Measurements from ENCODE around the gene STOML1. TPM values are rescaled to one million over a fixed set of nuclear protein-coding genes. Genes with fewer than 3 reads are reported as not detected.
"Not testable (repeated sequence)": the region's sequence is repeated elsewhere in the genome, so short reads cannot be mapped to it uniquely, and the experiment has no call there.

The STOML1 gene
- total RNA-seq, 1 experiment from 2014 or later, result 2.5 TPM

DNA sequence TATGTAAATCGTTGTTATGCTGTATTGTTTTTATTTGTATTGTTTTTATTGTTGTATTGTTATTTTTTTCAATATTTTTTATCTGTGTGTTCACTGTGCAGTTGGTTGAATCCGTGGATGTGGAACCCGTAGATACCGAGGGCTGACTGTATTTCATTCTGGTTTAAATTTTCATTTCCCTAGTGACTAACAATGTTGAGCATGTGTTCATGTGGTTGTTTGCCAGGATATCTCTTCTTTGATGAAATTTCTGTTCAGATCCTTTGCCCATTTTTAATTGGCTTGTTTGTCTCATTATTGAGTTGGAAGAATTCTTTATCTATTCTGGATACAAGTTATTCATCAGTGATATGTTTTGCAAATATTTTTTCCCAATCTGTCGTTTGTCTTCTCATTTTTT is 29.7 kb downstream of the STOML1 start:
- Mint-ChIP-seq H3K4me1 (peaks cover 17 to 21% of the 10 kb centered on the region in 2 experiments), H3K27ac (no peak overlapping the region), H3K4me3 (no peak overlapping the region), H3K27me3 (ENCODE audit: low read depth) (peaks cover 12% of the 10 kb centered on the region), H3K36me3 (ENCODE audit: insufficient read depth in 1 of 3, low read depth in 3 of 3) (no peaks in the 10 kb centered on the region), H3K9me3 (no peaks in the 10 kb centered on the region)
- Histone ChIP-seq H2AK5ac (ENCODE audit: insufficient read length, low read length) (no peak overlapping the region), H4K8ac (replicated peaks; ENCODE audit: insufficient read length, low read depth, low read length) (no peak overlapping the region), H3K23ac (ENCODE audit: insufficient read length, low read depth, low read length) (no peak overlapping the region), H3T11ph (ENCODE audit: low read length) (no peak overlapping the region), H3K14ac (ENCODE audit: insufficient read depth, low read length) (no peak overlapping the region), H3K4ac (ENCODE audit: low read depth, low read length) (no peak overlapping the region), H2AFZ (ENCODE audit: low read length) (no peak overlapping the region), H2BK20ac (ENCODE audit: low read depth, low read length, poor library complexity, severe bottlenecking) (no peak overlapping the region), H2BK12ac (ENCODE audit: insufficient read length, low read depth, low read length) (no peak overlapping the region), H4K20me1 (ENCODE audit: control insufficient read depth, insufficient read depth, insufficient read length) (no peaks in the 10 kb centered on the region), H3K27ac (ENCODE audit: insufficient read length, low read depth, low read length) (no peak overlapping the region), H3K27me3 (ENCODE audit: insufficient read depth, low read length) (no peaks in the 10 kb centered on the region), H3K9me3 (ENCODE audit: control insufficient read depth, low read depth, low read length) (no peaks in the 10 kb centered on the region), H2BK5ac (ENCODE audit: insufficient read length, low read length) (no peak overlapping the region), H2BK120ac (ENCODE audit: low read depth, low read length, poor library complexity, severe bottlenecking) (no peak overlapping the region), H3K79me1 (ENCODE audit: insufficient read depth, low read depth, low read length, poor library complexity, severe bottlenecking) (no peaks in the 10 kb centered on the region), H3K56ac (ENCODE audit: insufficient read length, low read depth, low read length) (no peak overlapping the region), H3K18ac (ENCODE audit: insufficient read length, low read depth, low read length) (no peak overlapping the region), H4K5ac (ENCODE audit: insufficient read length, low read depth, low read length) (no peak overlapping the region), H4K91ac (ENCODE audit: insufficient read length, low read depth, low read length) (no peak overlapping the region), H3K4me1 (ENCODE audit: insufficient read depth, low read length) (no peaks in the 10 kb centered on the region; the same call in 1 of the 2 replicates), H3K9ac (ENCODE audit: extremely low read depth, insufficient read length, low read length) (no peak overlapping the region), H3K4me2 (ENCODE audit: insufficient read depth, insufficient read length, low read length) (no peak overlapping the region), H3K79me2 (ENCODE audit: insufficient read depth, low read length) (no peaks in the 10 kb centered on the region), H3K23me2 (ENCODE audit: insufficient read length, low read depth, low read length, poor library complexity, severe bottlenecking) (no peaks in the 10 kb centered on the region), H2BK15ac (ENCODE audit: low read depth, low read length) (no peak overlapping the region)
- TF ChIP-seq, protein P1, sequence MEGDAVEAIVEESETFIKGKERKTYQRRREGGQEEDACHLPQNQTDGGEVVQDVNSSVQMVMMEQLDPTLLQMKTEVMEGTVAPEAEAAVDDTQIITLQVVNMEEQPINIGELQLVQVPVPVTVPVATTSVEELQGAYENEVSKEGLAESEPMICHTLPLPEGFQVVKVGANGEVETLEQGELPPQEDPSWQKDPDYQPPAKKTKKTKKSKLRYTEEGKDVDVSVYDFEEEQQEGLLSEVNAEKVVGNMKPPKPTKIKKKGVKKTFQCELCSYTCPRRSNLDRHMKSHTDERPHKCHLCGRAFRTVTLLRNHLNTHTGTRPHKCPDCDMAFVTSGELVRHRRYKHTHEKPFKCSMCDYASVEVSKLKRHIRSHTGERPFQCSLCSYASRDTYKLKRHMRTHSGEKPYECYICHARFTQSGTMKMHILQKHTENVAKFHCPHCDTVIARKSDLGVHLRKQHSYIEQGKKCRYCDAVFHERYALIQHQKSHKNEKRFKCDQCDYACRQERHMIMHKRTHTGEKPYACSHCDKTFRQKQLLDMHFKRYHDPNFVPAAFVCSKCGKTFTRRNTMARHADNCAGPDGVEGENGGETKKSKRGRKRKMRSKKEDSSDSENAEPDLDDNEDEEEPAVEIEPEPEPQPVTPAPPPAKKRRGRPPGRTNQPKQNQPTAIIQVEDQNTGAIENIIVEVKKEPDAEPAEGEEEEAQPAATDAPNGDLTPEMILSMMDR (conservative IDR thresholded peaks at IDR 0.05), result no peak
- 100% methylated on average over 1 of the region's 5 CpGs for whole genome bisulfite sequencing (ENCODE audit: extremely low coverage, insufficient read length, low lambda C conversion rate)
- DNase-seq, result no peak

DNA sequence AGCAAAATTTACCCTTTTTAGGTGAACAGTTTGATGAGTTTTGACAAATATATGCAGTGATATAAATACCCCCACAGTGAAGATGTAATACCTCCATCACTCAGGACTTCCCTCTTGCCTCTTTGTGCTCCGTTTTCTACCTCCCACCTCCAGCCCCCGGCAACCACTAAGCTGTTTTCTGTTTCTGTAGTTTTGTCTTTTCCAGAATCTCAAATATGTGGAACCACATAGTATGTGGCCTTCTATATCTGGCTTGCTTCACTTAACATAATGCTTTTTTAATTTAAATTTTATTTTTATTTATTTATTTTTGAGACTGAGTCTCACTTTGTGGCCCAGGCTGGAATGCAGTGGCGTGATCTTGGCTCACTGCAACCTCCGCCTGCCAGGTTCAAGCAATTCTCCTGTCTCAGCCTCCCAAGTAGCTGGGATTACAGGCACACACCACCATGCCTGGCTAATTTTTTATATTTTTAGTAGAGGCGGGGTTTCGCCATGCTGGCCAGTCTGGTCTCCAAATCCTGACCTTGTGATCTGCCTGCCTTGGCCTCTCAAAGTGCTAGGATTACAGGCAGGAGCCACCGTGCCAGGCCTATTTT is 31.5 kb downstream of the STOML1 start:
- not testable (repeated sequence) for H3K36me3 Mint-ChIP-seq (ENCODE audit: insufficient read depth in 1 of 3, low read depth in 3 of 3); H4K5ac ChIP-seq (ENCODE audit: insufficient read length, low read depth, low read length); H2BK15ac ChIP-seq (ENCODE audit: low read depth, low read length); H2BK5ac ChIP-seq (ENCODE audit: insufficient read length, low read length); H3K14ac ChIP-seq (ENCODE audit: insufficient read depth, low read length); H3K4me1 ChIP-seq (ENCODE audit: insufficient read depth, low read length); H3K9ac ChIP-seq (ENCODE audit: extremely low read depth, insufficient read length, low read length); H2AFZ ChIP-seq (ENCODE audit: low read length); H2AK5ac ChIP-seq (ENCODE audit: insufficient read length, low read length); H4K8ac ChIP-seq (replicated peaks; ENCODE audit: insufficient read length, low read depth, low read length); H3K4me2 ChIP-seq (ENCODE audit: insufficient read depth, insufficient read length, low read length); H3K27me3 ChIP-seq (ENCODE audit: insufficient read depth, low read length); H3K23me2 ChIP-seq (ENCODE audit: insufficient read length, low read depth, low read length, poor library complexity, severe bottlenecking); H3K4ac ChIP-seq (ENCODE audit: low read depth, low read length); H3K56ac ChIP-seq (ENCODE audit: insufficient read length, low read depth, low read length); H3K9me3 ChIP-seq (ENCODE audit: control insufficient read depth, low read depth, low read length); H3K4me1 Mint-ChIP-seq; H3K18ac ChIP-seq (ENCODE audit: insufficient read length, low read depth, low read length); H3K9me3 Mint-ChIP-seq; H4K20me1 ChIP-seq (ENCODE audit: control insufficient read depth, insufficient read depth, insufficient read length); H3K79me1 ChIP-seq (ENCODE audit: insufficient read depth, low read depth, low read length, poor library complexity, severe bottlenecking); H4K91ac ChIP-seq (ENCODE audit: insufficient read length, low read depth, low read length); H3K27ac Mint-ChIP-seq; H2BK20ac ChIP-seq (ENCODE audit: low read depth, low read length, poor library complexity, severe bottlenecking); H3K23ac ChIP-seq (ENCODE audit: insufficient read length, low read depth, low read length); H3K4me3 Mint-ChIP-seq; H3K27ac ChIP-seq (ENCODE audit: insufficient read length, low read depth, low read length); H2BK12ac ChIP-seq (ENCODE audit: insufficient read length, low read depth, low read length); DNase-seq; H2BK120ac ChIP-seq (ENCODE audit: low read depth, low read length, poor library complexity, severe bottlenecking); H3T11ph ChIP-seq (ENCODE audit: low read length); H3K79me2 ChIP-seq (ENCODE audit: insufficient read depth, low read length)
- H3K27me3 Mint-ChIP-seq (ENCODE audit: low read depth), result peaks cover 16% of the 10 kb centered on the region
- WGBS (ENCODE audit: extremely low coverage, insufficient read length, low lambda C conversion rate), result no CpG with 5 or more reads among the region's 7 CpGs

Measured in H9 (cell line).